SK-N-SH (cell line): ENCODE data around the gene ALDH4A1.

ENCODE experiments used
- CTCF ChIP-seq: fragments of 200-600 bp; sonication (generic); IDR thresholded peaks from 2 replicates; pipeline ENCODE4 v1.6.1; 2017; ENCODE audit warnings: antibody characterized with exemption, mild to moderate bottlenecking, moderate library complexity
- EZH2phosphoT487 ChIP-seq: fragments of 200-600 bp; sonication (generic); IDR thresholded peaks from 2 replicates; pipeline ENCODE4 v1.6.1; 2017; ENCODE audit warnings: low read depth, mixed run types, mild to moderate bottlenecking, antibody characterized with exemption, moderate library complexity, borderline replicate concordance
- JUND ChIP-seq: IDR thresholded peaks from 2 replicates; pipeline ENCODE4 v1.4.0; 2012
- RAD21 ChIP-seq: IDR thresholded peaks from 2 replicates; pipeline ENCODE4 v1.6.1; 2012; ENCODE audit warnings: mild to moderate bottlenecking, low read length
- RCOR1 ChIP-seq: fragments of 150-350 bp; IDR thresholded peaks from 2 replicates; pipeline ENCODE4 v1.6.1; 2017; ENCODE audit warnings: antibody characterized with exemption, low read length
- REST ChIP-seq: IDR thresholded peaks from 2 replicates; pipeline ENCODE4 v1.6.1; 2012; ENCODE audit warnings: mild to moderate bottlenecking, low read depth, low read length, moderate library complexity
- TCF12 ChIP-seq: IDR thresholded peaks from 2 replicates; pipeline ENCODE4 v1.4.0; 2012
- USF2 ChIP-seq: fragments of 150-350 bp; IDR thresholded peaks from 2 replicates; pipeline ENCODE4 v1.6.1; 2017; ENCODE audit warnings: antibody characterized with exemption, low read length, low read depth, borderline replicate concordance

- no peak for TF ChIP-seq CTCF
- no peak for TF ChIP-seq JUND
- TF ChIP-seq RAD21: no peak
- TF ChIP-seq TCF12: no peak
- no peak for TF ChIP-seq RCOR1
- no peak for TF ChIP-seq REST
- no peak for TF ChIP-seq EZH2phosphoT487
- TF ChIP-seq USF2: no peak
These were observed 25.1 kb downstream of the ALDH4A1 start for GRCh38 chr1:18877282-18877681.
